Measurements from ENCODE around the gene TBRG1. TPM values are rescaled to one million over a fixed set of nuclear protein-coding genes. Genes with fewer than 3 reads are reported as not detected.

The TBRG1 gene
- total and polyA plus RNA-seq, 2 of the 8 experiments (the other 6 are each of a cell fraction or from before 2014, with no cell fraction given), result 16.3 to 26.7 TPM

DNA sequence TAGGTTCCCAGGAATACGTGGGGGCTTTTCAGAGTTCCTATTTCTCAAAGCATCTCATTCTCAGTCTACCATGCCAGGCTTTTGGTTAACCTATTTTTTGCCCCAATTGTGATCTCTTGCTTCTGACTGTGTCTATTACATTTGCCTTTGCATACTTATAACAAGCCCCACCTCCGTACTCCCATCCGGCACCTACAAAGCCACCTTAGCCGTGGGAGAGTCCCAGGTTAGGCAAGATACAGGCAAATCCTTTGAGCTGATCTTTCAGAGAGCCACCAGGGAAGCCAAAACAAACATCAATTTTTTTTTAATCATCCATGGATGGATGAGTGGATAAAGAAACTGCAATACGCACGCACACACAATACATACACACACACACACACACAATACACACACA lies 30.0 kb upstream of the TBRG1 start (continued):
- TF ChIP-seq SAP30 (IDR thresholded peaks at IDR 0.05; ENCODE audit: insufficient read depth, insufficient replicate concordance, low read length), result no peak
- TF ChIP-seq CREB1 (IDR thresholded peaks at IDR 0.05), result no peak
- TF ChIP-seq RAD21 (IDR thresholded peaks at IDR 0.05 in 1 of 2, conservative IDR thresholded peaks at IDR 0.05 in 1 of 2; ENCODE audit: low read depth in 2 of 2, low read length in 2 of 2), result no peak

Measured in H1 (cell line).